ENCODE results near the gene GALT.

The GALT gene

DNA sequence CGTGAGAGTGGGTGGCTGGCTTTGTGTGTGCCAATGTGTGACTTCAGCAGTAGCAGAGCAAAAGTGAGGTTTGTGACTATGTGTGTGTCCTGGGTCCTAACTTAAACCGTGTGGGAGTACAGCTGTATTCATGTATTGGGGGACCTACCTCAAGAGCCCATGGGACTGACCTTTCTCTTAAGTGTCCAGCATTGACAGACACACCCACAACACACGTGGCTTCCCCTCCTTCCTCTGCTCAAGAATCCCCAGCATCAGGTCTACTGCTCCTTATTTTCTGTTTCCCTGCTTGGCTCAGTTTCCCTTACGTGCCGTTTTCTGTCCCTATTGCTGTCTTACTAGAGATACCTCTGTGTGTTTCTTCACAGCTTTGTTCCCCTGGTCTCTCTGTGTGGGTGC lies 6.1 kb downstream of the GALT start:
- no peak for DNase-seq

DNA sequence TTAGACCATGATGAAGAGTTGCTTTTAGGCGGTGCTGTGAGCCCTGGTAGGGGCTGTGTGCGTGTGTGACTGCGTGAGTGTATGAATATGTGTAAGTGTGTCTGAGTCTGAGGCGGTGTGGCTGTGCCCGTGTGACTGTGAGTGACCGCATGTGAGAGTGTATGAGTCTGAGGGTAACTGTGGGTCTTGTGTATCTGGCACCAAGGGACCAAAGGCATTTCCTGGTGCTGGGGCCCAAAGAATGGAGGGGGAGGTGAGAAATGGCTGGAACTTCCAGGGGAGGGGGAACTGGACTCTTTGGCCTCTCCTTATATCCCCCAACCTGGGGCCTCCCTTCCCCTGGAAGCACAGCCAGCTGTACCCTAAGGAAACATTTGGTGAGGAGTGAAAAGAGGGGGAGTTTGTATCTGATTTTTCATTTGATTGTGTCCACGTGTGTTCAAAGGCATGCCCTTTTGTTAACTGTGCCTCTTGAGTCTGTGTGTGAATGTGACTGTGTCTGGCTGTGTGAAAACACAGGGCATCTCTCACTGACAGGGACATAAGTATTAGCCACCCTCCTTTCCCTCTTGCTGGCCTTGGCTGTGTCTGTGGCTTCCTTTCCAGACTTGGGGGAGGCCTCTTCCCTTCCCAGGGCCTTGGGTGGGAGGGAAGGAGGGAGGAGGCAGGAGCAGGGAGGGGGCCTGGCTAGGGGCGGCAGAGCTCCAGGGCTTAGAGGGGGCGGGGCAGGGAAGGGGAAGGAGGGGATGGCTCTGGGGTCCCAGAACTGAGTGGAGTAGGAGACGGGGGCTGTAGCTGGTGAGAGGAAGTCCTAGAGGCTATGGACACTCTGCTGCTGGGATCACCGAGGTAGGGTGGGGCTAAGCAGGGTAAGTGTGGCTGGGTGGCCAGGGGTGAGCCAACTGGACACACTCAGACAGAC lies 6.9 kb downstream of the GALT start:
- no peak for DNase-seq

DNA sequence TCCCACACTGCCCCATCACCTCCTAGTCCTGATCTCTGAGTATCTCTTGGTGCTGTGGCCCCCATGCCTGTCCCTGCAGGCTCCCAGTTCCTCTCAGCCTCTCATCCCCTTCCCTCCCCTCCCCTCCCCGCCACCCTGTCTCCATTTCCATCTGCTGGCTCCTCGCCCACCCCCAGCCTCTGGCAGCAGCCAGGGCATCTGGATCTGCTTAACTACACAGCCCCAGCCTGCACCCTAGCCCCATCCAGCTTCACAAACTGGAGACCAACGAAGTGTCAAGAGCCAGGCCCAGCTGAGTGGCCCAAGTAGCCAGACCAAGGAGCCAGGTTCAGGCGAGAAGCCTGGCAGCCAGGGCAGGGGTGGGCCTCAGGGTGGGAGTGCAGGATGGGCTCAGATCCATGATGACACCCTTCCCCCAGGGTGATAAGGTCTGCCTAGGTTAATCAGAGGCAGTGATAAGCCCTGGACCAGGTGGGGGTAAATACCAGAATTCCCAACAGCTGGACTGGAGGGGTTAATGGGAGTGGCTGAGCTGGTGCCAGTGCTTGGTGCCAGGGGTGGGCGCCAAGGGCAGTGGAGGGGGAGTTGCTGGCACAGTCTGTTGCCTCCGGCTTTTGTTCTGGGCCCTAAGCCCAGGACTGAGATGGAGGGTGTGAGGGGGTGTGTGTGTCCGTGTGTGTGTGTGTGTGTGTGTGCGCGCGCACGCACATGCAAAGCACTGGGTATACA lies 8.0 kb downstream of the GALT start:
- no peak for DNase-seq

DNA sequence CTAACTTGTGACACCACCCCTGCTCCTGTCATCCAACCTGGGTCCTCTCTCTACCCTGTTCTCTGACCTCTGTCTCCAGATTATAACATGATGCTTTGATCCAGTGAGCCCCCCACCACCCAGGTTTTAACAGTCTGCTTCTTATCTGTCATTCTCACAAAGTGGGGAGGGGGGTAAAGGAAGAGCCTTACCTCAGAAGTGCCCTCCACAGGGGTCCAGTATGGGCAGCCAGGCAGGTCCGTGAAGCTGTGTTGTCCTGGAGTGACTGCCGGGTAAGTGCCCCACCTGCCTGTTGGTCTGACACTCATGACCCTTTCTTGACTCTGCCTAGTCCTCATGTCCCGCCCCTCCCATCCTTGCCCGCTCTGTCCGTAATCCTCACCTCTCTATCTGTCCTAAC lies 8.9 kb downstream of the GALT start:
- DNase-seq = no peak

DNA sequence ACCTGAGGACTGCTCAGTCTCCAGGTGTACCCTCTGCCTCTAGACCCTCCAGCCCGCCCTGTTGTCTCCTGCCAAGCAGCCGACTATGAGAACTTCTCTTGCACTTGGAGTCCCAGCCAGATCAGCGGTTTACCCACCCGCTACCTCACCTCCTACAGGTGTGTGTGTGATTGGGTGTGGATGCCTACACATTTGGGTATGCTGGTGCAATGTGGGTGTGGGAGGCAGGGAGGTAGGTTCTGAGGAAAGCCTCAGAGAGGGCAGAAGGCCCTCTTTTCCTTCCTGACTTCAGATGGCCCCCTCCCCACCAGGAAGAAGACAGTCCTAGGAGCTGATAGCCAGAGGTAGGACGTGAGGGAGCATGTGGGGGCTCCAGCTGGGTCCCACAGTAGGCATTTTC lies 10.5 kb downstream of the GALT start:
- no peak for DNase-seq

DNA sequence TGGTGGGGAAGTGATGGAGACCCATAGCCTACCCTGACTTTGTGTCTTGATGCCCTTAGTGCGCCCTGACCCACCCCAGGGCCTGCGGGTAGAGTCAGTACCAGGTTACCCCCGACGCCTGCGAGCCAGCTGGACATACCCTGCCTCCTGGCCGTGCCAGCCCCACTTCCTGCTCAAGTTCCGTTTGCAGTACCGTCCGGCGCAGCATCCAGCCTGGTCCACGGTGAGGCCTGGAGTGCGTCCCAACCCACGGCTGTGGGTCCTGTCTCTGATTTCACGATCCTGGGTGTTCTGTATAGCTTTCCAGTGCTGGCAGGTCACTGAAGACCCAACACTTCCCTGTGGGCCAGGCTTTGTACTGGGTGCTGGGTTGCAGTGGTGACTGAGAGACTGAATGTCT lies 12.0 kb downstream of the GALT start:
- no peak for DNase-seq

DNA sequence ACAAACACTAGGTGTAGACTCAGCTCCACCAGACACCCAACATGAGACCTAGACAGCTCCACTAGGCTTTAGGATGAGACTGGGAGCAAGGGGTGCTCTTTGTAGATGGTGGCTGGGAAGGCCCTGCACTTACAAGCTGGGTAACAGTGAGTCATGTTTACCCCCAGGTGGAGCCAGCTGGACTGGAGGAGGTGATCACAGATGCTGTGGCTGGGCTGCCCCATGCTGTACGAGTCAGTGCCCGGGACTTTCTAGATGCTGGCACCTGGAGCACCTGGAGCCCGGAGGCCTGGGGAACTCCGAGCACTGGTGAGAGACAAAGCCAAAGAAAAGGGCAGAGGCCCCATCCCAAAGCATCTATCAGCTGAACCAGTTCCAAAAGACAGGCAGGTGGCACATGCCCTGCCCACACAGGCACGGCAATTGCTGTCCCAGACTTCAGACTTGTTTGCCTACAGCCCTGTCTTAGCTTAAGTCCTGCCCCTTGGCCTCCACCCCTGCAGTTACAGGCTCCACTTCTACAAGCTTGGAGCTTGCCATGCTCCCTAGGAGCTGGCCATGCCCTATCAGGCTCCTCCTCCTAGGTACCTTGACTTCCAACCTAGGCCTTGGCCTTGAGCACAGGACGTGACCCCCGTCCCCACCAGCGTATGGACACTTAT lies 13.2 kb downstream of the GALT start:
- DNase-seq = no peak

DNA sequence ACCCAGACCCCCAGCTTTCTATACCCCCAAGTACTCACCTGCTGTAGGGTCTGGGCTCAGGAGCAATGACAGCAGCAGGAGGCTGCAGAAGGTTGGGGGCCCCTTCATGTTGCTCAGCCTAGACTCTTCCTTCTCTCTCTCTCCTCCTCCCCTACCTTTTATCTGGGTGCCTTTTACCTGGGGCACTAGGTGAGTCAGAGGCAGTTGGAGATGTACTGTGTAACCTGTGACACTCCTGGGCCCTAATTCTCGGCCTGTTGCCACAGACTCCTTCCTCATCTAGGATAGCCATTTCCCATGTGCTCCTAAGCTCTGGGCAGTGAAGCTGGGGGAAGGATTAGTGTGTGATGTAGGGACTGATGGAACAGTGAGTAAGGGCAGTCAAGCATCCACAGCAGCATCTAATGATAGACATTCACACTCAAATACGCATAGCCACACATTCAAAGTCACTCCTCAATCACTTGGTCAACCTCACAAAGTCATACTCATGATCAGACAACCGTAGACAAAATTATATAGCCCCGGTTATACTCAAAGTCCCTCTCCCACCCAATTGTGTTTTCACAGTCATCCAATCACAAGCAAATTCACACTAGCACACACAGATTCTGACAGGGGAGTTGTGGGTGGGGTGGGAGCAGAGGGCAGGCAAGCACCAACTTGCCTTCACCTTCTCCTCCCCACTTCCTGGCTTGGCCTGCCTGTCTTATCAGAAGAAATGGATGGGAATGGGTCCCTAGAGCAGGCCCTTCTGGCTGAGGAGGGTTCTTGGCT lies 16.2 kb downstream of the GALT start, which contains the start of gene CCL27:
Gene CCL27 (minus strand): TSS at position 132 of the 777 bp plus-strand sequence. CDS start 24 bp downstream, at position 108.
- DNase-seq = peak; percentile 32

DNA sequence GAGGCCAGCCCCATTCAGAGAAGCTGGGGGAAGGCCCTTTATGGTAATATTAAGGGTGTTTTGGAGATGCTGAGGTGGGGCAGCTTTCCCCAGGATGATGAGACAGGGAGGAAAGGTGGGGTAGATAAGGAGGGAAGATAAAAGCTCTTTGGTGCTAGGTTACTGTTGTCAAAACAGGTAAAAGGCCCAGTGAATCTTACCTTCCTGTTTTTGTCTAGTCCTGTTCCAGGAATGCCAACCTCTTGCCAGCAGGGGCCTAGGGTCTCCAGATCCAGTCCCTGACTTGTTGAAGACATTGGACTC lies 16.8 kb downstream of the GALT start:
- DNase-seq = no peak

DNA sequence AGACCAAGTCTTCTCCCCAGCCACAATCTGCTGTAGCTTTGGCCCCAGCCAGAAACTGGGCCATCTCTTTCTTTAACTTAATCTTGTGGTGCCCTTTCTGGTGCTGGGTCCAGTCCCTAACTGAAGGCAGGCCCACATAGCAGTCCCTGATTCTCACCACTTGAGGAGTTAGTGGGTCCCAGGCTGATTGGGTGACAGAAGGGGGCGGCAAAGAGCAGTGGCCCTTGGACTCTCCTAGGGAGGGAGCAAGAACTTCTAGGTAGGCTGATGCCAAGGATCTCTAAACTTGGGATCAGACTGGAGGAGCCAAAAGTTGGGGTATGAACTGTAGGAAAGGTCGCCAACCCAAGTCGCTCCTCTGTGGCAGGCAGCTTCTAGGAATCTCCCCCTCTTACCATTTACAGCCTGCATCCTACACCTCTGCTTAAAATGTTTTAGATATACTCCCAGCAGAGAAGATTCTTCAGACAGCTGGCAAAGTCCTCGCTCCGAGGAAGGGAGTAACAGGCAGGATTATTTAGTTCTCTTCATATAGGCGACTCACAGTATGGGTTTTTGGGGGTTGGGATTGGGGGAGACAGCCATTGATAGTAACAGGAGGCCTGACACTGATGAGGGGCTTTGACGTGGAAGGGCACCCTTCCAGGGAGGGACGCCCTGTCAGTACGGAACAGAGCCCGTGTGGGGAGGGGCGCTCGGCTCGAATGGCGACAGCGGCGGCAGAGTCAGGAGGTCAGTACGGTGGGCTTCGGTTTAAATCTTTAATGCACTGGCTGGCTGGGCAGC lies 18.0 kb downstream of the GALT start:
- DNase-seq = peak; percentile 68

DNA sequence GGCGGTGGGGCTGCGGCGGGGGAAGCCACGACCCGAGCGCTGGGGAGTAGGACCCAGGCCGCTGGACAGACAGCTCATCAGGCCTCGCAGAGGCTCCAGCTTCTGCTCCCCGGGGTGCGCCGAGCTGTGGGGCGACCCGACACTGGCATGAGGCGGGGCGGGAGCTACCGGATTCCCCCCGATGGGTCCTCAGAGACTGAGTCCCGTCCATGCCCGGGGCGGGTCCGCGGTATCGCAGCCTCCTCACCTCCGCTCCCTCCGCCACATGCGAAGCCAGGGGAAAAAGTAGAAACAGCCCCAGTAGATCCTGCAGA lies 18.5 kb downstream of the GALT start:
- no peak for DNase-seq

DNA sequence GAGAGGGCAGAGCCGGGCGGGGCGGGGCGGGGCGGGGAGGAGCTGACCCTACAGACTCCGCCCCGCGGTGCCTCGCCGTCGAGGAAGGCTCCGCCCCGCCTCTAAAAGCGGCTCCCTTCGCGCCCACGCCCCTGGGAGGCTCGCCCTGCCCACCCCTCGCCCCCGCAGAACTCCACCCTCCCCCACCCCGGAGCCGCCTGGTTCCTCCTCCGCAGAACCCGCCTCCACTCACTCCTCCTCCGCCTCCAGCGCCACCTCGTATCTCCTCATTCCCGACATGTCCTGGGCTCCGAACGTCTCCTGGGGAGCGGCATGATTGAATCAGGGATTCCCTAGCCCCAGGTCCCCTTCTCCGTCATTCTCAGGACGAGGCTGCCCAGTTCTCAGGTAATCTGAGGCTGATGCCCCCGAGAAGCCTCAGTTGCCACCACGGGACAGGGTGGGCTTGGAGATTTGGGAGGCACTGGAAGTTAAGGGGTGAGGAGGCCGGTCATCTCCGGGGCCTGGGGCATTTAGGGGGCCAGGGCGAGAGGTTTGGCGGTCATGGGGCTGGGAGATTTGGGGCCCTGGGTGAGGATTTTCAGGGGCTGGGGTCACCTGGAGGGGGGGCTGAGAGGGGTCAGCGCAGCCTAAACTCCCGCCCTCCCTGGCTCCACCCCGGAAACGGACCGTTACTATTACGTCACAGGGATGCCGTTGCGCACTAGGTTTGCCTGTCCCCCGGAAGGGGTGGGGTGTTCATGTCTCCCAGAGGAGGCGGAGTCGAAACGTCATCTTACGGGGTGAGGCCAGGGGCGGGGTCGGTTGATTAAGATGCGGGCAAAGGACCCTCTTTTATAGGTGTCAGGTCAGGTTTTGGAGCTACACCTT lies 19.1 kb downstream of the GALT start:
- DNase-seq = peak; percentile 89

DNA sequence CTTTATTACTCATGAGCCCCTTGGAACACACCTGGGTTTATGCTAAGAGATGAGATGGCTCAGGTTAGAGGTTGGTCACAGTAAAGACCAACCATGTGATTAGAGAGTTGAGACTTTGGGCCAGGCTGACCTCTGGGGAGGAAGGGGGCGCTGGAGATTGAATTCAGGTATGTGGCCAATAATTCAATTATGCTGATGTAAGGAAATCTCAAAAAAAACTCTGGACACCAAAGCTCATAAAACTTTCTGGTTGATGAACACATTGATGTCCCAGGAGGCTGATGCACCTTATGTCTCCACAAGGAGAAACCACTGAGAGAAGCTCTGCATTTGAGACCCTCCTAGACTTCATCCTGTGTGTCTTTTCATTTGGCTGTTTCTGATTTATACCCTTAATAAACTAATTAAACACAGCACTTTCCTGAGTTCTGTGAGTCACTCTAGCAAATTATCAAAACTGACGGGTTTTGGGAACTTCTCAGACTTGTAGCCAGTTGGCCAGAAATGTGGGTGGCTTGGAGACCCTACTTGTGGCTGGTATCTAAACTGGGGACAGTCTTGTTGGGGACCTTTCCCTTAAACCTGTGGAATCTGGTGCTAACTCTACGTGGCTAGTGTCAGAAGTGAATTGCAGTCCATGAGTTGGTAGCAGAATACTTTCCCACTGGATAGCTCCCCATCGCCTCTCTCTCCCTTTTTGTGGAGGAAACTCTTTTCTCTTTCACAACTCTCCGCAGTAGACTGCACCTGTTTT lies 23.5 kb downstream of the GALT start:
- DNase-seq = no peak

DNA sequence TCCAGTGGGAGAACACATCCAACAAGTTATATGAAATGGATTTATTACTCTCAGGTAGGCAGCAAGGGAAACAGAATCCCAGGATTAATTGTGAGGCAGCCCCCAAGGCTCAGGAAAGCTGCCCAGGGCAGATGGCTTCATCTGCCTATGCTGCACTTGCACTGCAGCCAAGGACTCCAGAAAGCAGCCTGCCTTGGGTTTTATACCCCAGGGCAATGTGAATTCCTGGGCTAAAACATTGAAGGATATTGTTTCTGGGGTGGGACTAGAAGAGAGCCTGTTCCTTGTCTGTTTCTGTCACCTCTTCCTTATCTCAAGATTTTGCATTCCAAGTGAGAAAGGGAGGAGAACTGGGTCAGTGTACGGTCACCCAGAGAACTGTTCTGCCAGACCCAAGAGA lies 24.8 kb downstream of the GALT start:
- no peak for DNase-seq

DNA sequence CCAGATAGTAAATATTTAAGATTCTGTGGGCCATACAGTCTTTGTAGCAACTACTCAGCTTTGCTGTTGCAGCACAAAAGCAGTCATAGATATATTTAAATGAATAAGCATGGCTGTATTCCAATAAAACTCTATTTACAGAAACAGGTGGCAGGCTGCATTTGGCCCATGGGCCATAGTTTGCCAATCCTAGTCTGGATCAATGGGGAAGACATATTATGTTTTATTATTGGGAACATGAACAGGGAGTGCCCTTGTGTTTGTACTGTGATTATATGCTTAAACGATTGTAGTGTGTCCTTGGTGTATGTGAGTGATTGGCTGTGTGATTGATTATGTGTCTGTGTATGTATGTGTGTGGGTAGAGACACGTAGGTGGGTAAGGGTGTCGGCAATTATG lies 28.0 kb downstream of the GALT start:
- DNase-seq = no peak

DNA sequence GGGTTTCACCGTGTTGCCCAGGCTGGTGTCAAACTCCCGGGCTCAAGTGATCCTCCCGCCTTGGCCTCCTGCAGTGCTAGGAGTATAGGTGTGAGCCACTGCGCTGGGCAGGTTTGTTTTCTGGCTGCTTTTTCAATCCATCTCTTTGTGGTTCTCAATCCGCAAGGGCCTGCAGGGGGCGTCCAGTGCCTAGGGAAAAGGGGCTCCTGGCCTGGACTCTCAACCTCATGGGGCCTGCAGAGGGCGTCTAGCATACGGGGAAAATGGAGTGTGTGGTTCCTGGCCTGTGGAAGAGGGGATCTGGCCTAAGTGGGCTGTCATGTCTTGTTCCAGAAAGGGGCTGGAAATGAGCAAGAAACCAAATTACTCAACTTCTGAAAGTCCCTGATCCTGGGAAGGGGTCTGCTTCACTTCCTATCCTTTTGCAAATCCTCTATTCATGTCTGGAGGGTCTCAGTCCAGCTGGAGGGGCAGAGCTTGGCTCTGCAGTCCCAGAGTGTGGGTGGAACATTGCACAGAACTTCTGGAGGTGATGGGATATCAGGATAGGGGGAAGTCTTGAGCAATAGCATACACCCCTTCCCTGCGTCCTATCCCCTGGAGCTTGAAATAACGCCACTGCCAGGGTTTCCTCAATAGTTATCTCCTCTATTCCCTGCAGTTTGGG lies 28.7 kb downstream of the GALT start:
- DNase-seq = peak; percentile 57

DNA sequence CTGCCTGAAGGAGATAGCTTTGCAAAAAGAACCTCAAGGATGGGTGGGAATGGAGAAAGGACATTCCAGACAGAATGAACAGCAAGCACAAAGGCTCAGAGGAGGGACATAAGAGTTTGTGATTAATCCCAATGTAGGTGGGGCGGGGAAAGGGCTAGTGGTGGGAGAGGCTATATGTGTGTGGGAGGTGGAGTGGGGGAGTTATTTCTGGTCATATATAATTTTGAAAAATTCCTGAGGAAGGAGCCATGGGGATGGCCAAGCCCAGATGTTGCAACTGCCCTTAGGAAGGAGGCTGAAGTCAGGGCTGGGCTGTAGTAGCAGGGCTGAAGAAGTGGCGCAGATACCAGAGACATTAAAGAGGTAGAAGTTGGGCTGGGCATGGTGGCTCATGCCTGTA lies 29.4 kb downstream of the GALT start:
- no peak for DNase-seq

DNA sequence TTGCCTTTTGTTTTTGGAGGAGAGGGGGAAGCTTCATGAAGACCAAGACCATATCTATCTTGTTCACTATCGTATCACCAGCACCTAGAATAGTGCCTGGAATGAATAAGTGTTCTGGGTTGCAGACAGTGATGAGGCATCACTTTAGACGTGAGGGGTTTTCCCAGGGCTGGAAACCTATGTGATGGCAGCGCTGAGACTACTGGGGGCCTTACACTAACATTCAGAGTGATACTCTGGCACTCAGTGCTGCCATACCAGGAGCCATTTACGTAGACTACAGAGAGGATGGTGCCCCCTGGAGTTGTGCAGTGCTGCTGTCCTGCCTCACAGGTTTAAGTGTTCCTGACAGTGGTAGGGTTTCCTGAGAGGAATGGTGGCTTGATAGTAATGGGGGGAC lies 37.7 kb downstream of the GALT start:
- DNase-seq = no peak

DNA sequence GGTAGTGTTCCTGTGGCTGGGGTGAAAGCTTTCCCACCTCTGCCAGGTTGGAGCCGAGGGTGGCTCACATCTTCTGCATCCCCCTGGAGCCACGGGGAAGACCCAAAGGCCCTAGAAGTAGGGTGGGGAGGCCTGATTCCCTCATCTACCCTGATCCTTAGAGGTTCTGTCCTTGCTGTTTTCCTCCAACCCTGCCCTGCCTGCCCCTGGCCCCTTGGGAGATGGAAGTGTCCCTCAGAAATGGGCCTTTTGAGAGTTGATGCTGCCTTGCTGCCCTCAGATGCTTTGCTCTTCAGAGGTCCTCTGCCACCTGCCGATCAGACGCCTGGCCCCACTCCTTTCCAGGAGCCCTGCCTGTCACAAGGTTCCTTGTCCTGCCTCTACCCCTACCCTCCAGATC lies 38.3 kb downstream of the GALT start:
- DNase-seq = no peak

DNA sequence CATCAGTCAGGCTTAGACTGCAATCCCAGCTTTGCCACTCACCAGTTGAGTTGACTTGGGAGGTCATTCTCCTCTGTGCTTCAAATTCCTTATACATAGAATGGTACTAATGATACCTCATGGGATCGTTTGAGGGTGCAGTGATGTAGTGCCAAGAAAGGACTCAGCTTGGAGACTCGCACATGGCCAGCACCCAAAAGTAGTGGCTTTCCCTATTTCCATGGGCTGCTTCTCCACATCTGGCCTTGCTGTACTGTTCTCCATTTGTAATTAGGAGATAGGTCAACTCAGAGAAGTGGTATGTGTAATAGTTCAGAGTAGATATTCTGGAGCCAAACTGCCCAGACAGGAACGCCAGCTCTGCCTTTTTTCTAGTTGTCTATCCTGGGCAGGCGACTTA lies 39.1 kb downstream of the GALT start:
- DNase-seq = no peak
